Activated CD4-positive, alpha-beta T cell treated with anti-CD3 and anti-CD28 coated beads, Interleukin-2, amount 50 U/mL, for 16 hours (primary cell): ENCODE results near the gene DNTT.

Experiments used
- DNase-seq: peaks from one replicate; pipeline ENCODE4 v3.0.0-alpha.2; 2020

The DNTT gene

GRCh38 chr10:96311180-96311715 is 7.0 kb downstream of the DNTT start:
- DNase-seq, result no peak

- DNase-seq, result no peak
Measured at GRCh38 chr10:96313344-96313743, 9.1 kb downstream of the DNTT start.

- DNase-seq, result no peak
Measured at GRCh38 chr10:96317067-96317833, 13.0 kb downstream of the DNTT start.

GRCh38 chr10:96319754-96320474 is 15.7 kb downstream of the DNTT start:
- no peak for DNase-seq

GRCh38 chr10:96321822-96322221 is 17.6 kb downstream of the DNTT start:
- DNase-seq, result no peak

GRCh38 chr10:96322275-96322674 is 18.0 kb downstream of the DNTT start:
- DNase-seq, result no peak

- DNase-seq, result no peak
Measured at GRCh38 chr10:96324447-96324846, 20.2 kb downstream of the DNTT start.

GRCh38 chr10:96325719-96326373 is 21.6 kb downstream of the DNTT start:
- DNase-seq, result peak; percentile 59

- DNase-seq, result no peak
Measured at GRCh38 chr10:96327462-96327861, 23.2 kb downstream of the DNTT start.

GRCh38 chr10:96333101-96333500 is 28.9 kb downstream of the DNTT start:
- no peak for DNase-seq

- DNase-seq, result peak; percentile 18
Measured at GRCh38 chr10:96334616-96335526, 30.6 kb downstream of the DNTT start.

- no peak for DNase-seq
Measured at GRCh38 chr10:96337106-96337505, 32.9 kb downstream of the DNTT start.

GRCh38 chr10:96338279-96338925 is 34.2 kb downstream of the DNTT start:
- no peak for DNase-seq

- DNase-seq, result no peak
Measured at GRCh38 chr10:96339383-96339782, 35.1 kb downstream of the DNTT start.

- DNase-seq, result peak; percentile 68
Measured at GRCh38 chr10:96339956-96340904, 36.0 kb downstream of the DNTT start.

GRCh38 chr10:96341219-96342182 is 37.3 kb downstream of the DNTT start:
- peak; percentile 51 for DNase-seq

GRCh38 chr10:96342402-96342801 is 38.2 kb downstream of the DNTT start:
- DNase-seq, result no peak

- DNase-seq, result no peak
Measured at GRCh38 chr10:96344178-96344577, 39.9 kb downstream of the DNTT start.

- DNase-seq, result no peak
Measured at GRCh38 chr10:96345222-96345621, 41.0 kb downstream of the DNTT start.

GRCh38 chr10:96346295-96346694 is 42.1 kb downstream of the DNTT start:
- DNase-seq, result no peak
